ENCODE measurements around the gene CREG1.

DNA sequence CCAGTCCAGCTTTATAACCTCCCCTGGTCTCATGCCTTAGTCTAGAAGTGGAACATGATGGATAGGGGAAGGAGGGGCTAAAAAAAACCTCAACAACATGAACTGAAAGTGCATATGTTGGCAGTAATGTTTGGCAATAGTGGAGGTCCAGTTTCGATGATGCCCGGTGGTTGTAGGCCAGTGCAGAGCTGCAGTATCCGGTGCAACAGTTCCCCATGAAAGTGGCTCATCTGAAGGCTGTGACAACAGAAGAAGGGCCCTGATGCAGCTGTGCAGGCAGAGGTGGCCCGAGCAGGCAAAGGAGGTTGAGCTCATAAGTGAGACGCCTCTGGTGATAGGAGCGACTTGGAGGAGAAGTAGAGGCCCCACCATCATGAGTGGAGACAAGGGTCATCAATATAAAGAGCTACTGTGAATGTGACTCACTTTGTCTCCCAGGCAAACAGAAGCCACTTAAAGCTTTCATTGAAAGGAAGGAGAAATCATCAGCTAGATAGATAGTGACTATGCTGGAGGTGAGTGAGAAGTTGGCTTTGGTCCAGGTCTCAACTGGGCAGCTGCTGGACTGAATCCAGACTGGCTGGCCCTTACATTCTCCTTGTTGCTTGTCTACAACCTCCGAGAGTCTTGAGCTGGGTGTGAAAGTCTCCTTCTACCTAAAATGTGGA, 10.2 kb upstream of the CREG1 start:
- no peak for TF ChIP-seq POLR2A (IDR thresholded peaks at IDR 0.05; ENCODE audit: low read length)
- TF ChIP-seq GATA1 (IDR thresholded peaks at IDR 0.05; ENCODE audit: low read depth, low read length), result no peak
